Adrenal gland (tissue), 12 donors: ENCODE results near the gene CCDC70. TPM values are rescaled to one million over a fixed set of nuclear protein-coding genes. Genes with fewer than 3 reads are reported as not detected.
A peak's percentile ranks its signal among the peaks of the same experiment; 100 is the strongest.

Experiments
- DNase-seq, 7 donors: peaks; one replicate each; pipeline ENCODE4 v3.0.0-alpha.2; 2019 to 2020
- H3K27ac ChIP-seq, 5 donors: fragments of 200-600 bp; sonication (generic) in 4 of 5; 1 replicate in 3 of 5; 2 replicates in 2 of 5; pipeline versions ENCODE4 v1.5.1 to v1.8.0; 2016 to 2020; ENCODE audit warnings: mild to moderate bottlenecking in 1 of 5
- H3K27me3 ChIP-seq: fragments of 200-600 bp; 2 replicates; pipeline ENCODE4 v1.8.0; 2021
- H3K36me3 ChIP-seq, 2 donors: fragments of 200-600 bp; replicated peaks in 1 of 2; 1 replicate in 1 of 2; 2 replicates in 1 of 2; pipeline versions ENCODE4 v1.5.1 to v1.8.0; 2018 to 2022
- H3K4me1 ChIP-seq, 2 donors: fragments of 200-600 bp; replicated peaks in 1 of 2; 1 replicate in 1 of 2; 2 replicates in 1 of 2; pipeline versions ENCODE4 v1.5.1 to v1.8.0; 2018 to 2021
- H3K4me3 ChIP-seq, 4 donors: fragments of 200-600 bp; sonication (generic) in 3 of 4; one replicate each; pipeline ENCODE4 v1.5.1; 2016 to 2018
- H3K9me3 ChIP-seq, 3 donors: fragments of 200-600 bp; sonication (generic) in 1 of 3; replicated peaks in 1 of 3; 1 replicate in 2 of 3; 2 replicates in 1 of 3; pipeline versions ENCODE4 v1.5.1 to v1.8.0; 2016 to 2021
- CTCF ChIP-seq, 6 experiments: fragments of 450-650 bp in 4 of 6; fragments of 200-600 bp in 2 of 6; sonication (generic) in 1 of 6; IDR thresholded peaks; 1 replicate in 5 of 6; 2 replicates in 1 of 6; pipeline versions ENCODE4 v1.5.1 to v1.8.0; 2016 to 2021; ENCODE audit warnings: antibody characterized with exemption in 6 of 6, mild to moderate bottlenecking in 2 of 6, moderate library complexity in 1 of 6
- POLR2A ChIP-seq, 2 donors: fragments of 450-650 bp; IDR thresholded peaks; one replicate each; pipeline ENCODE4 v1.6.1; 2017; ENCODE audit warnings: antibody characterized with exemption in 2 of 2, mild to moderate bottlenecking in 2 of 2, moderate library complexity in 1 of 2
- WGBS, 4 donors: extraction: QIAGEN DNeasy Blood & Tissue Kit in 2 of 4; methylation state at CpG; one replicate each; pipeline versions ENCODE4 v1.1.5 to v1.1.7; 2013 to 2017; 5-methylcytosine and 5-hydroxymethylcytosine counted together
- intact Hi-C, 2 donors: fragments of 100-400 bp; cut with DNase I; formaldehyde crosslinking; loops; one replicate each; pipeline versions ENCODE4 v1.14.1 to v1.15.0; 2022 to 2023
- polyA plus RNA-seq, 3 donors: library from polyadenylated mRNA; stranded (reverse); fragments of 200-250 nt in 2 of 3; fragments of 350-450 nt in 1 of 3; fragmentation: Illumina TruSeq in 1 of 3; extraction: RNeasy Lipid Tissue Mini Kit (QIAGEN cat#74804) in 1 of 3; gene quantifications; one replicate each; pipeline ENCODE4 v1.2.3, GENCODE V29; 2013 to 2014
- total RNA-seq, 9 donors: library from RNA; depleted of rRNA in 4 of 9; stranded (reverse); fragments of >200 nt in 4 of 9; fragments of 120-200 nt in 1 of 9; fragmentation: NEBNext Ultra II Directional in 1 of 9; extraction: Animal tissue kit (Norgen Biotek cat#: 25700) in 1 of 9; gene quantifications; one replicate each; pipeline versions ENCODE4 v1.1.0 to v1.2.4, GENCODE V29; 2013 to 2023
- donor health status: healthy with polysubstance abuse.
- donor health status: Bipolar disorder and iron deficiency.
- donor health status: DM: yes; HTN: yes; CAD: no.
- donor health status: DM: no; HTN: no; CAD: no.
- donor health status: DM: no; HTN: no; CAD: no.
- donor health status: DM: yes; HTN: yes; CAD: no.

The CCDC70 gene
- total and polyA plus RNA-seq, 12 donors: not detected

GRCh38 chr13:51900471-51900870, 38.7 kb downstream of the CCDC70 start:
- no peak for TF ChIP-seq POLR2A (IDR thresholded peaks at IDR 0.05)
- no peak for TF ChIP-seq CTCF (IDR thresholded peaks at IDR 0.05)
- WGBS, 4 donors: 68 to 85% (median 71%) methylated on average over 1 of the region's 1 CpG
- intact Hi-C loops: no loop called here

DNA sequence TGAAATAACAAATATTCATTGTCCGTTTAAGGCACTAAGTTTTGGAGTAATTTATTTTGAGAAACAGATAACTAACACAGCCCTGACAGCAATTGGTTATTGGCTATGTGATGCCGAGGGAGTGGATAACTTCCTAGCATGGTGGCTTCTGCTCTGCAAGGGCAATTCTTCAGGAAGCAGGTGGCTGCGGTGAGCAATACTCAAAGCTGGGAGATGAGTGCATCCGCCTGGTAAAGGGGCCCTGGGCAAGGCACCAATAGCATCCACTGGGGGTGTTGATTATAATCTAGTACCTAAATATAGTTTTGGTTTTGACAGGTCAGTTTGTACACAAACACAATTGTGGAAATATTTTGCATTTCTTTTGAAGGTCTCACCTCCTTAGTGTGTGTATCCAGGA, 41.0 kb downstream of the CCDC70 start:
- TF ChIP-seq POLR2A (IDR thresholded peaks at IDR 0.05) (no peak), CTCF (IDR thresholded peaks at IDR 0.05) (no peak)
- Histone ChIP-seq H3K27me3 (no peaks in the 10 kb centered on the region), H3K4me1 (peaks cover 0 to 10% of the 10 kb centered on the region in 2 donors), H3K4me3 (no peak overlapping the region), H3K9me3 (no peaks in the 10 kb centered on the region), H3K36me3 (no peaks in the 10 kb centered on the region), H3K27ac (no peak overlapping the region)
- DNase-seq: no peak
- 65 to 89% (median 83%) methylated on average over 4 of the region's 4 CpGs for WGBS, 4 donors
- intact Hi-C loops: no loop called here

More at GRCh38 chr13:51900471-51900870, 38.7 kb downstream of the CCDC70 start:
- Histone ChIP-seq H3K36me3 (no peaks in the 10 kb centered on the region), H3K4me3 (no peak overlapping the region), H3K27ac (no peak overlapping the region), H3K9me3 (no peaks in the 10 kb centered on the region), H3K4me1 (no peaks in the 10 kb centered on the region), H3K27me3 (no peaks in the 10 kb centered on the region)
- DNase-seq: no peak

GRCh38 chr13:51905787-51906186, 44.0 kb downstream of the CCDC70 start:
- Histone ChIP-seq H3K27me3 (no peaks in the 10 kb centered on the region), H3K4me3 (no peak overlapping the region), H3K4me1 (peaks cover 0 to 10% of the 10 kb centered on the region in 2 donors), H3K27ac (no peak overlapping the region), H3K9me3 (no peaks in the 10 kb centered on the region), H3K36me3 (no peaks in the 10 kb centered on the region)
- WGBS, 4 donors: 78 to 96% (median 90%) methylated on average over 4 to 6 of the region's 6 CpGs
- TF ChIP-seq POLR2A (IDR thresholded peaks at IDR 0.05): no peak
- TF ChIP-seq CTCF (IDR thresholded peaks at IDR 0.05): no peak
- DNase-seq: no peak
- intact Hi-C loops: no loop called here

DNA sequence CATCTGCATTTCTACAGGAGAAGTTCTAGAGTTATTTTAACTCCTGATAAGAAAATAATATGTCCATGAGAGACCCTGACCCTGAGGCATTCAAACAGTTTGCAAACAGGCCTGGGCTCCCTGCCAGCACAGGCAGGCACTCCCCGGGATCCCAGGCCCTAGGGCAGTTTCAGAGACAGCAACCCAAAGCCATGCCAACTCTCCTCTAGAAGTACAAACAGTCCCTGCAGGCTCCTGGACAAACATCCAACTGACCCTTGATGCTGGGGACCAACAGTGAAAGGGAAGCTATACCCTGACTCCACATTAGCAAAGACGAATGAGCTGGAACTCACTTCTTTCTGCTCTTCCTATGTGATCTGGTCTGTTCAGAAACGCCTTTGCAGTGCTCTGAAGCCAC, 44.8 kb downstream of the CCDC70 start:
- H3K9me3 ChIP-seq: no peaks in the 10 kb centered on the region
- intact Hi-C loops: no loop called here
- no peak for TF ChIP-seq POLR2A (IDR thresholded peaks at IDR 0.05)
- no peak for TF ChIP-seq CTCF (IDR thresholded peaks at IDR 0.05)
- 47 to 65% (median 48%) methylated on average over 2 to 3 of the region's 3 CpGs for WGBS, 4 donors
- no peaks in the 10 kb centered on the region for H3K36me3 ChIP-seq
- no peak overlapping the region for H3K4me3 ChIP-seq
- peaks cover 0 to 10% of the 10 kb centered on the region in 2 donors for H3K4me1 ChIP-seq
- no peaks in the 10 kb centered on the region for H3K27me3 ChIP-seq
- peak; percentile 13 to 65 (median 41) for DNase-seq
- no peak overlapping the region for H3K27ac ChIP-seq
